Endodermal cell (in vitro differentiated cells): ENCODE data around the gene TMEM50A. TPM values are rescaled to one million over a fixed set of nuclear protein-coding genes. Genes with fewer than 3 reads are reported as not detected.
"Not testable (repeated sequence)": the region's sequence is repeated elsewhere in the genome, so short reads cannot be mapped to it uniquely, and the experiment has no call there.

Source experiments
- DNase-seq: peaks from one replicate; pipeline ENCODE4 v3.0.0-alpha.2; 2017
- H3K27ac ChIP-seq: 2 replicates; pipeline ENCODE4 v1.5.1; 2013; ENCODE audit warnings: mild to moderate bottlenecking, low read depth, low read length, moderate library complexity
- H3K27me3 ChIP-seq: 2 replicates; pipeline ENCODE4 v1.6.1; 2013; ENCODE audit warnings: mild to moderate bottlenecking, low read length, moderate library complexity; ENCODE audit not compliant: insufficient read depth, control insufficient read depth, poor library complexity, severe bottlenecking
- H3K36me3 ChIP-seq: 2 replicates; pipeline ENCODE4 v1.7.0; 2013; ENCODE audit warnings: mild to moderate bottlenecking, low read length, moderate library complexity; ENCODE audit not compliant: control insufficient read depth, insufficient read depth
- H3K4me1 ChIP-seq: one replicate; pipeline ENCODE4 v1.7.0; 2013; ENCODE audit warnings: low read length; ENCODE audit not compliant: control insufficient read depth, insufficient read depth
- H3K4me3 ChIP-seq: 2 replicates; pipeline ENCODE4 v1.5.1; 2013; ENCODE audit warnings: mild to moderate bottlenecking, low read length, moderate library complexity
- H3K9ac ChIP-seq: 2 replicates; pipeline ENCODE4 v1.6.1; 2013; ENCODE audit warnings: mild to moderate bottlenecking, low read length, moderate library complexity; ENCODE audit not compliant: poor library complexity, severe bottlenecking; ENCODE audit errors: extremely low read depth
- H3K9me3 ChIP-seq: 2 replicates; pipeline ENCODE4 v1.6.1; 2013; ENCODE audit warnings: mild to moderate bottlenecking, low read length, moderate library complexity; ENCODE audit not compliant: control insufficient read depth
- H3K27ac Mint-ChIP-seq: 2 replicates; pipeline ENCODE4 v1.8.0; 2020; ENCODE audit warnings: mixed read lengths
- H3K27me3 Mint-ChIP-seq: 2 replicates; pipeline ENCODE4 v1.8.0; 2021; ENCODE audit warnings: mild to moderate bottlenecking, mixed read lengths; ENCODE audit not compliant: insufficient read depth
- H3K36me3 Mint-ChIP-seq: 2 replicates; pipeline ENCODE4 v1.8.0; 2020; ENCODE audit warnings: low read depth, mixed read lengths
- H3K4me1 Mint-ChIP-seq: 2 replicates; pipeline ENCODE4 v1.8.0; 2020; ENCODE audit warnings: mixed read lengths
- H3K4me3 Mint-ChIP-seq: 2 replicates; pipeline ENCODE4 v1.8.0; 2020; ENCODE audit warnings: mild to moderate bottlenecking, moderate library complexity, mixed read lengths
- H3K9me3 Mint-ChIP-seq: 2 replicates; pipeline ENCODE4 v1.8.0; 2020; ENCODE audit warnings: mild to moderate bottlenecking, mixed read lengths
- CTCF ChIP-seq: fragments of 200-600 bp; sonication (generic); conservative IDR thresholded peaks from 2 replicates; pipeline ENCODE4 v1.5.0; 2021; ENCODE audit warnings: antibody characterized with exemption, mild to moderate bottlenecking
- WGBS, 2 experiments: methylation state at CpG; one replicate each; pipeline versions ENCODE4 v1.1.5 to v1.1.7; 2013; ENCODE audit warnings: missing lambda C conversion rate in 2 of 2, mixed read lengths in 1 of 2; ENCODE audit not compliant: insufficient coverage in 1 of 2, insufficient read length in 1 of 2; 5-methylcytosine and 5-hydroxymethylcytosine counted together
- total RNA-seq, 2 donors: library from RNA; stranded (reverse); fragmentation: NEBNext Ultra II Directional in 1 of 2; extraction: Animal tissue kit (Norgen Biotek cat#: 25700) in 1 of 2; gene quantifications; 2 replicates in 1 of 2; 3 replicates in 1 of 2; pipeline ENCODE4 v1.2.1, GENCODE V29; 2021

TMEM50A gene
- total RNA-seq, 2 donors from 2014 or later, result 95.8 to 99.3 TPM

GRCh38 chr1:25328791-25329185 is 9.3 kb upstream of the TMEM50A start:
- not testable (repeated sequence) for H3K36me3 Mint-ChIP-seq, H3K4me1 ChIP-seq, H3K9ac ChIP-seq, H3K4me3 ChIP-seq, H3K27me3 ChIP-seq, H3K9me3 ChIP-seq, H3K27ac Mint-ChIP-seq, H3K36me3 ChIP-seq, H3K27ac ChIP-seq, DNase-seq, H3K4me3 Mint-ChIP-seq, H3K27me3 Mint-ChIP-seq, H3K9me3 Mint-ChIP-seq, H3K4me1 Mint-ChIP-seq
- WGBS, 2 experiments, result 100% methylated on average over 2 to 4 of the region's 4 CpGs

GRCh38 chr1:25329336-25329735 is 8.8 kb upstream of the TMEM50A start:
- WGBS, 2 experiments, result 93 to 97% methylated on average over 5 of the region's 5 CpGs
- H3K27ac Mint-ChIP-seq, H3K9me3 ChIP-seq, H3K36me3 Mint-ChIP-seq, H3K9ac ChIP-seq, H3K27me3 Mint-ChIP-seq, H3K27ac ChIP-seq, H3K4me3 ChIP-seq, H3K9me3 Mint-ChIP-seq, H3K36me3 ChIP-seq, H3K4me1 ChIP-seq, DNase-seq, H3K27me3 ChIP-seq, H3K4me1 Mint-ChIP-seq, H3K4me3 Mint-ChIP-seq: not testable (repeated sequence)

GRCh38 chr1:25329950-25330349 is 8.2 kb upstream of the TMEM50A start:
- H3K4me3 Mint-ChIP-seq, H3K9ac ChIP-seq, H3K4me1 ChIP-seq, H3K4me3 ChIP-seq, H3K9me3 Mint-ChIP-seq, H3K27ac Mint-ChIP-seq, H3K27me3 ChIP-seq, H3K9me3 ChIP-seq, H3K36me3 Mint-ChIP-seq, H3K4me1 Mint-ChIP-seq, H3K36me3 ChIP-seq, H3K27ac ChIP-seq, H3K27me3 Mint-ChIP-seq, DNase-seq: not testable (repeated sequence)
- 79% methylated on average over 4 of the region's 5 CpGs; no CpG with 5 or more reads in 1 of the 2 experiments for WGBS, 2 experiments

GRCh38 chr1:25336922-25337354 is 1.2 kb upstream of the TMEM50A start:
- H3K9ac ChIP-seq, H3K27me3 Mint-ChIP-seq, H3K27ac ChIP-seq, H3K9me3 Mint-ChIP-seq, H3K9me3 ChIP-seq, H3K4me1 ChIP-seq, H3K36me3 ChIP-seq, H3K27me3 ChIP-seq, H3K36me3 Mint-ChIP-seq: not testable (repeated sequence)
- peak; percentile 54 for DNase-seq
- 0% methylated on average over 4 to 20 of the region's 29 CpGs for WGBS, 2 experiments
- Mint-ChIP-seq H3K27ac (peak overlapping the region; percentile 83), H3K4me1 (peaks cover 10% of the 10 kb centered on the region), H3K4me3 (peak overlapping the region; percentile 73)
- H3K4me3 ChIP-seq, result peak overlapping the region; percentile 100
- TF ChIP-seq CTCF, result peak; percentile 32

GRCh38 chr1:25337483-25338187 is 499 bp upstream of the TMEM50A start:
- not testable (repeated sequence) for H3K4me1 ChIP-seq, H3K27me3 Mint-ChIP-seq, H3K27me3 ChIP-seq, H3K27ac ChIP-seq, H3K9me3 ChIP-seq, H3K9me3 Mint-ChIP-seq
- H3K9ac ChIP-seq, result peak overlapping the region; percentile 6
- peak overlapping the region; percentile 77 for H3K27ac Mint-ChIP-seq
- H3K4me3 Mint-ChIP-seq, result peak overlapping the region; percentile 80
- peaks cover 10% of the 10 kb centered on the region for H3K4me1 Mint-ChIP-seq
- peaks cover 12% of the 10 kb centered on the region for H3K36me3 ChIP-seq
- peaks cover 11% of the 10 kb centered on the region for H3K36me3 Mint-ChIP-seq
- peak overlapping the region; percentile 100 for H3K4me3 ChIP-seq
- 0% methylated on average over 4 to 9 of the region's 39 CpGs for WGBS, 2 experiments
- peak; percentile 62 for DNase-seq
